ENCODE measurements around the gene IL34. TPM values are rescaled to one million over a fixed set of nuclear protein-coding genes. Genes with fewer than 3 reads are reported as not detected.

Gene IL34
- total RNA-seq, 4 donors from 2014 or later, result 1.1 to 1.4 TPM; not detected in 2

DNA sequence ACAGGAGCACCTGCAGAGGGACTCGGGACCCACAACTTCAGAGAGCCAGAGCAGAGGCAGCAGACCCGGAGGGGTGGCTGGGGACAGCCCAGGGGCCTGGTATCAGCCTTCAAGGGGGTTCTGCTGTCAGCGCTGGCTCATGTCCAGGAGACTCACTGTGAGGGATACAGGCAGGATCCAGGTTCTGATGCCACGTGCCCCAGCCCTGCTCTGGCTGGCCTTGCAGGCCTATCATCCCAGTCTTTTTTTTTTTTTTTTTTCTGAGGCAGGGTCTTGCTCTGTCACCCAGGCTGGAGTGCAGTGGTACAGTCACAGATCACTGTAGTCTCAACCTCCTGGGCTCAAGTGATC is 48.5 kb downstream of the IL34 start:
- H3K36me3 ChIP-seq, result no peaks in the 10 kb centered on the region
- 77% methylated on average over 4 of the region's 4 CpGs; no CpG with 5 or more reads in 1 of the 2 donors for WGBS, 2 donors (ENCODE audit: low coverage in 1 of 2)
- H3K4me3 ChIP-seq, result no peak overlapping the region
- in situ Hi-C loops (cut with MboI; ENCODE audit: low pct_ligation_motif_present in 1 of 4, low pct_unique_long_range_greater_than_20kb in 1 of 4, low sequenced_read_pairs in 3 of 4), result no loop called here
- H3K9me3 ChIP-seq, result no peaks in the 10 kb centered on the region
- H3K4me1 ChIP-seq, result peaks cover 65 to 84% (median 77%) of the 10 kb centered on the region in 4 donors
- no peaks in the 10 kb centered on the region for H3K27me3 ChIP-seq
- TF ChIP-seq, protein P1, sequence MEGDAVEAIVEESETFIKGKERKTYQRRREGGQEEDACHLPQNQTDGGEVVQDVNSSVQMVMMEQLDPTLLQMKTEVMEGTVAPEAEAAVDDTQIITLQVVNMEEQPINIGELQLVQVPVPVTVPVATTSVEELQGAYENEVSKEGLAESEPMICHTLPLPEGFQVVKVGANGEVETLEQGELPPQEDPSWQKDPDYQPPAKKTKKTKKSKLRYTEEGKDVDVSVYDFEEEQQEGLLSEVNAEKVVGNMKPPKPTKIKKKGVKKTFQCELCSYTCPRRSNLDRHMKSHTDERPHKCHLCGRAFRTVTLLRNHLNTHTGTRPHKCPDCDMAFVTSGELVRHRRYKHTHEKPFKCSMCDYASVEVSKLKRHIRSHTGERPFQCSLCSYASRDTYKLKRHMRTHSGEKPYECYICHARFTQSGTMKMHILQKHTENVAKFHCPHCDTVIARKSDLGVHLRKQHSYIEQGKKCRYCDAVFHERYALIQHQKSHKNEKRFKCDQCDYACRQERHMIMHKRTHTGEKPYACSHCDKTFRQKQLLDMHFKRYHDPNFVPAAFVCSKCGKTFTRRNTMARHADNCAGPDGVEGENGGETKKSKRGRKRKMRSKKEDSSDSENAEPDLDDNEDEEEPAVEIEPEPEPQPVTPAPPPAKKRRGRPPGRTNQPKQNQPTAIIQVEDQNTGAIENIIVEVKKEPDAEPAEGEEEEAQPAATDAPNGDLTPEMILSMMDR (IDR thresholded peaks at IDR 0.05), result no peak
- no peak for TF ChIP-seq EP300 (IDR thresholded peaks at IDR 0.05; ENCODE audit: low read depth)
- TF ChIP-seq POLR2AphosphoS5 (IDR thresholded peaks at IDR 0.05), result no peak
- no peak for TF ChIP-seq POLR2A (IDR thresholded peaks at IDR 0.05)
- H3K27ac ChIP-seq, result peak overlapping the region; percentile 87 to 95 (median 91)
- DNase-seq, result no peak
- intact Hi-C loops (cut with DNase I; ENCODE audit: low total_unique reads), result no loop called here

DNA sequence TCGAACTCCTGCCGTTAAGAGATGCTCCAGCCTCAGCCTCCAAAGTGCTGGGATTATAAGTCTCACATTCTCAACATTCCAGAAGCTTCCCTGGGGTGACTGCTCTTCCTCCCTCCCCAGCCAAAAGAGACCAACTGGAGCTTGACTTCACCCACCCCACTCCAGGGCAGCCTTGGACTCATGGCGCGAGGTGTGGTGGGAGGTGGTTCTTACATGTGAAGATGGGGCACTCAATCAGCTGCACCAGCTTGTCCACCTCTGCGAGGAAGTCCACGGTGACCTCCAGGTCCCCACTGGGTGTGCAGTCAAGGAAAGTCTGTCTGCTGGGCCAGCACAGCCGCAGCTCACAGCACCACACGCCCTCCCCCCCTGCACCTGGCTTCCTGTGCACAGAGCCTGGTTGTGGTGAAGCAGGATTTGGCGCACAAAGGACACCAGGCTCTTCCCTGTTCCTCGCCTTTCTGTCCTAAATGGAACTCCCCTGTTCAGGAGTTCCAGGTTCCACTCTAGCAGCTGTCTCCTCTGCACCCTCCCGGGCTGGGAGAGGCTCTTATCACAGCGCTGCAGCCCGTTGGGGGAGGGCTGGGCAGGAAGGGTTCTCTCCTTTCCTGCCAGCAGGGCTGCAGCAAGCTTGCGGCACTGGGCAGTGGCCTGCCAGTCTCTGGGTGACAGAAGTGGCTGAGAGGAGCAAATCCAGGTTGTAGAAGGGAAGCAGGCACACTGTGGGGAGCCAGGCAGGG is 49.1 kb downstream of the IL34 start:
- TF ChIP-seq POLR2AphosphoS5 (IDR thresholded peaks at IDR 0.05), result peak in 1 of 3 donors; percentile 31
- TF ChIP-seq POLR2A (IDR thresholded peaks at IDR 0.05), result no peak
- TF ChIP-seq, protein P1 (IDR thresholded peaks at IDR 0.05), result peak in 2 of 5 experiments; percentile 36 to 43
- TF ChIP-seq EP300 (IDR thresholded peaks at IDR 0.05; ENCODE audit: low read depth), result no peak
- peaks cover 62 to 84% (median 74%) of the 10 kb centered on the region in 4 donors for H3K4me1 ChIP-seq
- H3K9me3 ChIP-seq, result no peaks in the 10 kb centered on the region
- DNase-seq, result peak; percentile 47
- 57% methylated on average over 14 of the region's 14 CpGs; no CpG with 5 or more reads in 1 of the 2 donors for WGBS, 2 donors (ENCODE audit: low coverage in 1 of 2)
- intact Hi-C loops (cut with DNase I; ENCODE audit: low total_unique reads) (no loop called here), in situ Hi-C loops (cut with MboI; ENCODE audit: low pct_ligation_motif_present in 1 of 4, low pct_unique_long_range_greater_than_20kb in 1 of 4, low sequenced_read_pairs in 3 of 4) (no loop called here)
- no peaks in the 10 kb centered on the region for H3K27me3 ChIP-seq
- no peak overlapping the region for H3K4me3 ChIP-seq
- H3K36me3 ChIP-seq, result no peaks in the 10 kb centered on the region
- peak overlapping the region; percentile 87 to 95 (median 91) for H3K27ac ChIP-seq

DNA sequence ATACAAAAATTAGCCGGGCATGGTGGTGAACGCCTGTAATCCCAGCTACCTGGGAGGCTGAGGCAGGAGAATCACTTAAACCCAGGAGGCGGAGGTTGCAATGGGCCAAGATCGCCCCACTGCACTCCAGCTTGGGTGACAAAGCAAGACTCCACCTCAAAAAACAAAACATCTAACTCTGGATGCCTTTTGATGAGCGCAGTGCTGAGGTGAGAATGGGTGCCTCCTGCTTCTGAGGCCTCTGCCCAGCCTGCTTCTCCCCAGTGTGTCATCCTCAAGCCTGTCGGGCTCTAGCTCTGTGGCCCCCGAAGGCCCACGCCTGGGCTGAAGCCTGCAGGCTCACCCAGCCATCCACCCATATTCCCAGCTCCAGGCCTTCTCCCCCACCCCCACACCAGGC is 50.0 kb downstream of the IL34 start:
- whole genome bisulfite sequencing, 2 donors (ENCODE audit: low coverage in 1 of 2), result 92% methylated on average over 8 of the region's 8 CpGs; no CpG with 5 or more reads in 1 of the 2 donors
- peaks cover 59 to 81% (median 70%) of the 10 kb centered on the region in 4 donors for H3K4me1 ChIP-seq
- DNase-seq, result no peak
- TF ChIP-seq, protein P1 (IDR thresholded peaks at IDR 0.05), result no peak
- TF ChIP-seq POLR2A (IDR thresholded peaks at IDR 0.05), result no peak
- no peak for TF ChIP-seq POLR2AphosphoS5 (IDR thresholded peaks at IDR 0.05)
- TF ChIP-seq EP300 (IDR thresholded peaks at IDR 0.05; ENCODE audit: low read depth), result no peak
- H3K27me3 ChIP-seq, result no peaks in the 10 kb centered on the region
- intact Hi-C loops (cut with DNase I; ENCODE audit: low total_unique reads) (no loop called here), in situ Hi-C loops (cut with MboI; ENCODE audit: low pct_ligation_motif_present in 1 of 4, low pct_unique_long_range_greater_than_20kb in 1 of 4, low sequenced_read_pairs in 3 of 4) (no loop called here)
- H3K27ac ChIP-seq, result peak overlapping the region; percentile 87 to 95 (median 91)
- no peaks in the 10 kb centered on the region for H3K36me3 ChIP-seq
- H3K9me3 ChIP-seq, result no peaks in the 10 kb centered on the region
- no peak overlapping the region for H3K4me3 ChIP-seq

DNA sequence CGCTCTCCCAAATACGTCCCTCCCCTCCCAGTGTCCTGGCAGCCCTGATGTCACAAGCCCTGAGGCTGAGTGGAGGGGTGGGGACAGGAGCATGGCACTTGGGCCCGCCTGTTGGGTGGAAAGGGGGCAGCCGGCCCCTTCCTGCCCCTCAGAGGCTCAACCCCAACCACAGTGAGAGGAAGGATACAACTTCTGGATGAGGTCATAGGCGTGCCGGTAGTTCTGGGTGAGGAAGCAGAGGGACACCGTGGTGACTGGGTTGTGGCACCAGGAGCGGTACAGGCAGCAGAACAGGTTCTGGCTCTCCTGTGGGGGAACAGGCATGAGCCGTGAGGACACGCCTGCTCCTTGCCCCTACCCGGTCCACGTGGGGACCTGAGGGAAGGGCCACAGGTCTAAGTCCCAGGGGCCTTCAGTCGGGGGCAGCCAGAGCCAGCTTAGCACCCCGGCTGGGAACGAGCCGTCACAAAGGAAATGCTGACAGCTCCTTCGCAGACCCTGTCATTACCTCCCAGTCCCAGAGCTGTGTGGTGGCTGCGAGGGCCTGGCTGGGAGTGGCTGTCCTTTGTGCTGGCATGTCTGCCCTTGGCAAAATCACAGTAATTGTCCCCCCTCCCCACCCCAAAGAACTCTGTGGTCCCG is 50.7 kb downstream of the IL34 start:
- no peaks in the 10 kb centered on the region for H3K36me3 ChIP-seq
- 68% methylated on average over 17 of the region's 19 CpGs; no CpG with 5 or more reads in 1 of the 2 donors for WGBS, 2 donors (ENCODE audit: low coverage in 1 of 2)

More for the DNA sequence above, 50.7 kb downstream of the IL34 start:
- no peak for TF ChIP-seq POLR2AphosphoS5 (IDR thresholded peaks at IDR 0.05)
- no peak for TF ChIP-seq POLR2A (IDR thresholded peaks at IDR 0.05)
- no peak for TF ChIP-seq EP300 (IDR thresholded peaks at IDR 0.05; ENCODE audit: low read depth)
- intact Hi-C loops (cut with DNase I; ENCODE audit: low total_unique reads), result no loop called here
- DNase-seq, result peak; percentile 30
- H3K27ac ChIP-seq, result peak overlapping the region; percentile 87 to 95 (median 91)
- no peak overlapping the region for H3K4me3 ChIP-seq
- H3K9me3 ChIP-seq, result no peaks in the 10 kb centered on the region
- H3K27me3 ChIP-seq, result no peaks in the 10 kb centered on the region
- in situ Hi-C loops (cut with MboI; ENCODE audit: low pct_ligation_motif_present in 1 of 4, low pct_unique_long_range_greater_than_20kb in 1 of 4, low sequenced_read_pairs in 3 of 4), result no loop called here
- H3K4me1 ChIP-seq, result peaks cover 54 to 81% (median 63%) of the 10 kb centered on the region in 4 donors

All from transverse colon (tissue), 4 donors.